G401 (cell line): ENCODE results near the gene GRB7. TPM values are rescaled to one million over a fixed set of nuclear protein-coding genes. Genes with fewer than 3 reads are reported as not detected.
"Not testable (repeated sequence)": the region's sequence is repeated elsewhere in the genome, so short reads cannot be mapped to it uniquely, and the experiment has no call there.

ENCODE experiments used
- DNase-seq: peaks from one replicate; pipeline ENCODE4 v3.0.0-alpha.2; 2015; ENCODE audit warnings: low spot score
- in situ Hi-C: cut with HindIII; loops from 2 replicates; pipeline ENCODE4 v1.10.0; 2016; ENCODE audit warnings: low sequenced_read_pairs, mixed read lengths
- total RNA-seq: library from RNA; depleted of rRNA; stranded (reverse); fragments of >200 nt; shearing (Covaris generic); gene quantifications from 2 replicates; pipeline ENCODE4 v1.2.3, GENCODE V29; 2014

GRB7 gene
- total RNA-seq, 1 experiment from 2014 or later, result 2.0 TPM

- in situ Hi-C loops, result no loop called here
- DNase-seq, result no peak
Measured at GRCh38 chr17:39746145-39746461, 8.4 kb downstream of the GRB7 start.

GRCh38 chr17:39747745-39748144, 10.0 kb downstream of the GRB7 start:
- DNase-seq, result no peak
- in situ Hi-C loops, result no loop called here

GRCh38 chr17:39748444-39749034, 10.8 kb downstream of the GRB7 start:
- in situ Hi-C loops, DNase-seq: not testable (repeated sequence)

- DNase-seq, result no peak
- in situ Hi-C loops, result no loop called here
Measured at GRCh38 chr17:39750131-39751015, 12.6 kb downstream of the GRB7 start.

GRCh38 chr17:39751016-39751543, 13.3 kb downstream of the GRB7 start:
- in situ Hi-C loops, result no loop called here
- DNase-seq, result no peak

GRCh38 chr17:39751637-39752036, 13.9 kb downstream of the GRB7 start:
- DNase-seq, result no peak
- in situ Hi-C loops, result no loop called here

GRCh38 chr17:39752241-39752881, 14.6 kb downstream of the GRB7 start:
- in situ Hi-C loops, result no loop called here
- DNase-seq, result no peak

- in situ Hi-C loops, result no loop called here
- no peak for DNase-seq
Measured at GRCh38 chr17:39753514-39754160, 15.9 kb downstream of the GRB7 start.

- in situ Hi-C loops, result no loop called here
Measured at GRCh38 chr17:39754161-39754957, 16.6 kb downstream of the GRB7 start.

GRCh38 chr17:39754958-39755553, 17.3 kb downstream of the GRB7 start:
- in situ Hi-C loops, result no loop called here
- DNase-seq, result peak; percentile 21

More at GRCh38 chr17:39754161-39754957, 16.6 kb downstream of the GRB7 start:
- peak; percentile 68 for DNase-seq

- no peak for DNase-seq
- in situ Hi-C loops, result no loop called here
Measured at GRCh38 chr17:39755554-39756379, 18.0 kb downstream of the GRB7 start.

GRCh38 chr17:39756380-39757079, 18.8 kb downstream of the GRB7 start:
- in situ Hi-C loops, result no loop called here
- no peak for DNase-seq

GRCh38 chr17:39757176-39757662, 19.5 kb downstream of the GRB7 start:
- DNase-seq, result no peak
- in situ Hi-C loops, result no loop called here

- in situ Hi-C loops, result no loop called here
- no peak for DNase-seq
Measured at GRCh38 chr17:39757931-39758873, 20.5 kb downstream of the GRB7 start.

GRCh38 chr17:39759204-39759603, 21.5 kb downstream of the GRB7 start:
- in situ Hi-C loops, result no loop called here
- no peak for DNase-seq
